Neuronal stem cell (in vitro differentiated cells): ENCODE measurements around the gene PA2G4.

Experiments used
- DNase-seq: peaks from one replicate; pipeline ENCODE4 v3.0.0-alpha.2; 2013; ENCODE audit warnings: low spot score
- H2AFZ ChIP-seq: one replicate; pipeline ENCODE4 v1.6.1; 2013; ENCODE audit warnings: mild to moderate bottlenecking, low read length, inconsistent platforms
- H2AK5ac ChIP-seq: 2 replicates; pipeline ENCODE4 v1.6.1; 2013; ENCODE audit warnings: low read depth, mild to moderate bottlenecking, inconsistent platforms, low read length, moderate library complexity, mixed read lengths
- H2BK120ac ChIP-seq: 2 replicates; pipeline ENCODE4 v1.6.1; 2013; ENCODE audit warnings: low read depth, mild to moderate bottlenecking, inconsistent platforms, low read length, moderate library complexity, mixed read lengths
- H2BK12ac ChIP-seq: one replicate; pipeline ENCODE4 v1.6.1; 2013; ENCODE audit warnings: low read length, inconsistent platforms
- H2BK15ac ChIP-seq: 2 replicates; pipeline ENCODE4 v1.6.1; 2013; ENCODE audit warnings: mild to moderate bottlenecking, low read length, inconsistent platforms, mixed read lengths
- H2BK5ac ChIP-seq: one replicate; pipeline ENCODE4 v1.6.1; 2013; ENCODE audit warnings: inconsistent platforms, mild to moderate bottlenecking, low read length, moderate library complexity
- H3K14ac ChIP-seq: one replicate; pipeline ENCODE4 v1.6.1; 2013; ENCODE audit warnings: low read length, inconsistent platforms
- H3K18ac ChIP-seq: 2 replicates; pipeline ENCODE4 v1.6.1; 2013; ENCODE audit warnings: low read length, inconsistent platforms
- H3K23ac ChIP-seq: 2 replicates; pipeline ENCODE4 v1.6.1; 2013; ENCODE audit warnings: low read depth, mild to moderate bottlenecking, mixed read lengths, low read length, inconsistent platforms; ENCODE audit not compliant: poor library complexity
- H3K27ac ChIP-seq: replicated peaks from 3 replicates; pipeline ENCODE4 v1.5.1; 2013; ENCODE audit warnings: low read length, inconsistent platforms
- H3K27me3 ChIP-seq, 3 experiments: 2 replicates each; pipeline ENCODE4 v1.6.1; 2013; ENCODE audit warnings: low read length in 3 of 3, mild to moderate bottlenecking in 2 of 3, inconsistent platforms in 1 of 3, low read depth in 1 of 3, mixed read lengths in 1 of 3, moderate library complexity in 1 of 3; ENCODE audit not compliant: control insufficient read depth in 3 of 3, insufficient read depth in 3 of 3
- H3K36me3 ChIP-seq, 2 donors: replicated peaks in 1 of 2; 2 replicates each; pipeline ENCODE4 v1.6.1; 2013; ENCODE audit warnings: low read length in 2 of 2; ENCODE audit not compliant: control insufficient read depth in 2 of 2, insufficient read depth in 2 of 2
- H3K4ac ChIP-seq: 2 replicates; pipeline ENCODE4 v1.6.1; 2013; ENCODE audit warnings: inconsistent platforms, mild to moderate bottlenecking, low read length, moderate library complexity
- H3K4me1 ChIP-seq, 2 donors: 1 replicate in 1 of 2; 2 replicates in 1 of 2; pipeline ENCODE4 v1.6.1; 2013; ENCODE audit warnings: low read length in 2 of 2, low read depth in 1 of 2; ENCODE audit not compliant: control insufficient read depth in 2 of 2, insufficient read depth in 1 of 2
- H3K4me2 ChIP-seq: one replicate; pipeline ENCODE4 v1.6.1; 2013; ENCODE audit warnings: mild to moderate bottlenecking, low read length, inconsistent platforms; ENCODE audit not compliant: insufficient read depth, poor library complexity, severe bottlenecking
- H3K4me3 ChIP-seq, 2 donors: 2 replicates each; pipeline ENCODE4 v1.5.1; 2013; ENCODE audit warnings: low read length in 2 of 2, mild to moderate bottlenecking in 2 of 2, inconsistent platforms in 1 of 2, moderate library complexity in 1 of 2
- H3K79me1 ChIP-seq: one replicate; pipeline ENCODE4 v1.6.1; 2013; ENCODE audit warnings: low read depth, mild to moderate bottlenecking, inconsistent platforms, low read length, moderate library complexity
- H3K9ac ChIP-seq: one replicate; pipeline ENCODE4 v1.6.1; 2013; ENCODE audit warnings: mild to moderate bottlenecking, low read depth, low read length, inconsistent platforms; ENCODE audit not compliant: poor library complexity
- H3K9me3 ChIP-seq, 2 donors: replicated peaks in 1 of 2; 2 replicates each; pipeline versions ENCODE3 to v1.6.1; 2013; ENCODE audit warnings: low read length in 2 of 2, mild to moderate bottlenecking in 2 of 2, inconsistent platforms in 1 of 2, low read depth in 1 of 2, mixed read lengths in 1 of 2, moderate library complexity in 1 of 2; ENCODE audit not compliant: control insufficient read depth in 2 of 2, insufficient read depth in 1 of 2
- H4K8ac ChIP-seq: one replicate; pipeline ENCODE4 v1.6.1; 2013; ENCODE audit warnings: low read depth, mild to moderate bottlenecking, inconsistent platforms, low read length, moderate library complexity
- H4K91ac ChIP-seq: one replicate; pipeline ENCODE4 v1.6.1; 2013; ENCODE audit warnings: low read length, low read depth, mild to moderate bottlenecking, inconsistent platforms; ENCODE audit not compliant: poor library complexity
- WGBS, 2 donors: extraction: QIAGEN DNeasy Blood & Tissue Kit; methylation state at CpG; one replicate each; pipeline ENCODE4 v1.1.7; 2013; ENCODE audit warnings: missing lambda C conversion rate in 2 of 2, mixed read lengths in 1 of 2; ENCODE audit not compliant: insufficient read length in 2 of 2, insufficient replicate concordance in 1 of 2; ENCODE audit errors: extremely low coverage in 2 of 2; 5-methylcytosine and 5-hydroxymethylcytosine counted together

The PA2G4 gene

DNA sequence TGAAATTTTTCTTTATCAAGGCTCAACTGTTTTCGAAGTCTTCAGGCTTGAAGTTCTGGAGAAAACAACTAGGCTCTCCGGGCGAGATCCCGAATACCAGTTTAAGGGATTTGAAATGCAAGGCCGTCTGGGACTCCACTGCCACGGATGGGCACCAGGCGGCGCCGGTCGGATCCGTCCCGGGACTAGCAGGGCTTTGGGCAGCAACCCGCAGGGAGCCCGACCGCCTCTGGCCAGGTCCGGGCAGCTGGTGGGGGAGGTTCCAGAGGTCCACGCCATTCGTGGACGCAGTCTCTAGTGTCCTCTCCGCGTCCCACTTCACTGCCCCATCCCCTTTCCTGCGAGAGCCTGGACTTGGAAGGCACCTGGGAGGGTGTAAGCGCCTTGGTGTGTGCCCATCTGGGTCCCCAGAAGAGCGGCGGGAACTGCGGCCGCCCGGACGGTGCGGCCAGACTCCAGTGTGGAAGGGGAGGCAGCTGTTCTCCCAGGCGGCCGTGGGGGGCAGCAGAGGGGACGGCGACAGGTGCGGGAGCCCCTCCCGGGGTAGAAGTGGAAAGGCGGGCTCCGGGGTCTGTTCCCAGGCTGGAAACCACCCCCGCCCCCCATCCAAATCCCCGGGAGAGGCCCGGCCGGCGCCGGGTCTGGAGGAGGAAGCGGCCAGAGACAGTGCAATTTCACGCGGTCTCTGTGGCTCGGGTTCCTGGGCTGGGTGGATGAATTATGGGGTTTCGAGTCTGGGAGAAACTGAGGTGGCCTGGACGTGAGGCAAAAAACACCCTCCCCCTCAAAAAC lies 25.2 kb upstream of the PA2G4 start:
- Histone ChIP-seq H3K4me2 (peak overlapping the region; percentile 95), H3K4me3 (peak overlapping the region; percentile 47 to 83), H3K23ac (peak overlapping the region; percentile 87), H3K18ac (peak overlapping the region; percentile 96), H3K14ac (no peak overlapping the region), H2AK5ac (peak overlapping the region; percentile 34), H3K4me1 (peaks cover 9 to 12% of the 10 kb centered on the region in 2 donors), H2BK5ac (no peak overlapping the region), H3K9me3 (no peaks in the 10 kb centered on the region), H4K91ac (no peak overlapping the region), H2AFZ (peak overlapping the region; percentile 99), H3K27me3 (peaks cover 0 to 52% (median 18%) of the 10 kb centered on the region in 3 experiments), H4K8ac (peak overlapping the region; percentile 89), H2BK120ac (peak overlapping the region; percentile 39), H2BK15ac (peak overlapping the region; percentile 27), H3K4ac (no peak overlapping the region), H3K36me3 (no peaks in the 10 kb centered on the region), H3K27ac (no peak overlapping the region), H2BK12ac (peak overlapping the region; percentile 60), H3K79me1 (no peaks in the 10 kb centered on the region), H3K9ac (peak overlapping the region; percentile 70)
- no CpG with 5 or more reads among the region's 50 CpGs for WGBS, 2 donors
- DNase-seq, result peak; percentile 71

DNA sequence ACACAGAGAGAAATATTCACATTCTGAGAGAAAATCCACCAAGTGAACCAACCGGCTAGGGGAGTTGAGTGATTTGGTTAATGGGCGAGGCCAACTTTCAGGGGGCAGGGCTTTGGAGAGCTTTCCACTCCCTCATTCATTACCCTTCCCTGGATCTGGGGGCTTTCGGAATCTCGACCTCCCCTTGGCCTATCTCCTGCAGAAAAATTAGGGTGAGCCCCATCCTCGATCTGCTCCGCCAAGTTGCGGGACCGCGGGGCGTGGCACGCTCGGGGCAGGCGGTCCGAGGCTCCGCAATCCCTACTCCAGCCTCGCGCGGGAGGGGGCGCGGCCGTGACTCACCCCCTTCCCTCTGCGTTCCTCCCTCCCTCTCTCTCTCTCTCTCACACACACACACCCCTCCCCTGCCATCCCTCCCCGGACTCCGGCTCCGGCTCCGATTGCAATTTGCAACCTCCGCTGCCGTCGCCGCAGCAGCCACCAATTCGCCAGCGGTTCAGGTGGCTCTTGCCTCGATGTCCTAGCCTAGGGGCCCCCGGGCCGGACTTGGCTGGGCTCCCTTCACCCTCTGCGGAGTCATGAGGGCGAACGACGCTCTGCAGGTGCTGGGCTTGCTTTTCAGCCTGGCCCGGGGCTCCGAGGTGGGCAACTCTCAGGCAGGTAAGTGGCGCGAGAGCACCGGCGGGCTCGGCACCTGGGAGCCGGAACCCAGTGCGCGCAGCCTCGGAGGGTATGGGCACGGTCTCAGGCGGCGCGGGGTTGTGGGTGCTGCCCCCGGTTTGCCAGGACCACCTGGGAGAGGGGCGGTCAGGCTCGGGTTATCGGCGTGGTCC lies 24.4 kb upstream of the PA2G4 start, which contains the start of gene ERBB3:
ERBB3 (plus strand) TSS at position 443 of the 833 bp plus-strand sequence; CDS start at position 579, 136 bp downstream.
- H2AFZ ChIP-seq, result peak within 1 kb of the TSS; percentile 99
- H3K79me1 ChIP-seq, result no peaks in the 10 kb centered on the region
- peak within 1 kb of the TSS; percentile 96 for H3K23ac ChIP-seq
- peak within 1 kb of the TSS; percentile 96 for H3K18ac ChIP-seq
- H3K4ac ChIP-seq, result no peak within 1 kb of the TSS
- peak within 1 kb of the TSS; percentile 89 for H4K8ac ChIP-seq
- H2BK15ac ChIP-seq, result peak within 1 kb of the TSS; percentile 88
- peak; percentile 56 for DNase-seq
- H3K27ac ChIP-seq, result no peak within 1 kb of the TSS
- no peaks in the 10 kb centered on the region for H3K9me3 ChIP-seq
- H3K14ac ChIP-seq, result no peak within 1 kb of the TSS
- H2BK12ac ChIP-seq, result peak within 1 kb of the TSS; percentile 73
- WGBS, 2 donors, result no CpG with 5 or more reads among the region's 59 CpGs
- H3K9ac ChIP-seq, result peak within 1 kb of the TSS; percentile 80
- peaks cover 9 to 12% of the 10 kb centered on the region in 2 donors for H3K4me1 ChIP-seq
- no peaks in the 10 kb centered on the region for H3K36me3 ChIP-seq
- H3K27me3 ChIP-seq, result peaks cover 0 to 52% (median 18%) of the 10 kb centered on the region in 3 experiments
- H2AK5ac ChIP-seq, result peak within 1 kb of the TSS; percentile 46
- no peak within 1 kb of the TSS for H2BK5ac ChIP-seq
- H2BK120ac ChIP-seq, result peak within 1 kb of the TSS; percentile 39
- no peak within 1 kb of the TSS for H4K91ac ChIP-seq
- peak within 1 kb of the TSS; percentile 95 for H3K4me2 ChIP-seq
- H3K4me3 ChIP-seq, result peak within 1 kb of the TSS; percentile 47 to 83

DNA sequence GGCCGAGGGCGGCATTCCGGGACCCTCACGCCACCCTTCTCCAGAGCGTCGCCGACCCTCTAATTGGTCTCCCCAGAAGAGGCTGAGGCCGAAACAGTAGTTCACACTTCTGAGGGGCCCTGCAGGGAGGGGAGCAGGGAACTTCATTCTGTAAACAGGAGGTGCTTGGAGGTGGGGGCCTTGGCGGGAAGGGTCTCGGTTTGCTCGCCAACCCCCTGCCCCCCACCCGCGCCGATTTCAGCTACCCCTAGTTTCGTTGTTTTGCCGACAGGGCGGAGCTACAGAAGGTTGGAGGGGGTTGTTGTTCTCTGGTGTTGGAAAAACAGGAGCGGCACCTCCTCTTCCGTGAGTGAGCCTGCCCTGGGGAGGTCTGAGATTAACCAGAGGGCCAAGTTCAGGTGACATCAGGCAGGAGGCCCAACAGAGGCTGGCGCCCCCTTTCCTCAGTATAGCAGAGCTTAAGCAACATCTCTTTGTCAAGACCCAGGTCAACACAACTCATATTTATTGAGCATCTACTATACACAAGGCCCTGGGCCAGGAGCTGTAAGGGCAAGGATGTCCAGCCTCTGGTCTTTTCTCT lies 23.7 kb upstream of the PA2G4 start:
- Histone ChIP-seq H2BK5ac (no peak overlapping the region), H3K79me1 (no peaks in the 10 kb centered on the region), H3K9ac (no peak overlapping the region), H4K8ac (no peak overlapping the region), H2BK120ac (no peak overlapping the region), H2BK12ac (no peak overlapping the region), H3K9me3 (no peaks in the 10 kb centered on the region), H3K14ac (no peak overlapping the region), H2AK5ac (peak overlapping the region; percentile 46), H2BK15ac (peak overlapping the region; percentile 43), H3K27me3 (peaks cover 0 to 52% (median 18%) of the 10 kb centered on the region in 3 experiments), H3K23ac (peak overlapping the region; percentile 96), H3K36me3 (no peaks in the 10 kb centered on the region), H2AFZ (peak overlapping the region; percentile 99), H3K18ac (peak overlapping the region; percentile 93), H3K4me1 (peaks cover 9 to 12% of the 10 kb centered on the region in 2 donors), H4K91ac (no peak overlapping the region), H3K27ac (no peak overlapping the region), H3K4me2 (peak overlapping the region; percentile 95), H3K4me3 (peak overlapping the region; percentile 47 to 83), H3K4ac (no peak overlapping the region)
- no CpG with 5 or more reads among the region's 20 CpGs for whole genome bisulfite sequencing, 2 donors
- DNase-seq, result no peak
